Psoas muscle (tissue), 8 donors: ENCODE results near the gene TNFAIP1. TPM values are rescaled to one million over a fixed set of nuclear protein-coding genes. Genes with fewer than 3 reads are reported as not detected.

Experiments used
- ATAC-seq, 4 donors: fragments of 200-7000 bp; cut with Tn5 transposase; one replicate each; pipeline ENCODE4 v1.9.1; 2020; ENCODE audit warnings: moderate library complexity in 3 of 4, mild to moderate bottlenecking in 2 of 4
- DNase-seq, 2 donors: peaks; one replicate each; pipeline ENCODE4 v3.0.0-alpha.2; 2020
- H3K27ac ChIP-seq: fragments of 200-600 bp; one replicate; pipeline ENCODE4 v1.8.0; 2022
- H3K27me3 ChIP-seq, 3 donors: fragments of 200-600 bp in 1 of 3; one replicate each; pipeline versions ENCODE4 v1.6.1 to v1.8.0; 2013 to 2022; ENCODE audit warnings: low read length in 2 of 3, mild to moderate bottlenecking in 2 of 3, moderate library complexity in 1 of 3; ENCODE audit not compliant: insufficient read depth in 3 of 3
- H3K36me3 ChIP-seq, 2 donors: fragments of 200-600 bp in 1 of 2; one replicate each; pipeline versions ENCODE4 v1.6.1 to v1.8.0; 2013 to 2022; ENCODE audit warnings: low read depth in 1 of 2, mild to moderate bottlenecking in 1 of 2, moderate library complexity in 1 of 2; ENCODE audit not compliant: insufficient read depth in 1 of 2
- H3K4me1 ChIP-seq: fragments of 200-600 bp; one replicate; pipeline ENCODE4 v1.8.0; 2022
- H3K4me3 ChIP-seq: fragments of 200-600 bp; one replicate; pipeline ENCODE4 v1.8.0; 2022; ENCODE audit warnings: mild to moderate bottlenecking
- H3K9me3 ChIP-seq: fragments of 200-600 bp; one replicate; pipeline ENCODE4 v1.8.0; 2022
- CTCF ChIP-seq: fragments of 200-600 bp; IDR thresholded peaks from one replicate; pipeline ENCODE4 v1.8.0; 2022; ENCODE audit warnings: antibody characterized with exemption
- WGBS, 3 donors: extraction: QIAGEN DNeasy Blood & Tissue Kit; methylation state at CpG; one replicate each; pipeline versions ENCODE4 v1.1.6 to v1.1.7; 2013; 5-methylcytosine and 5-hydroxymethylcytosine counted together
- intact Hi-C, 2 donors: fragments of 100-400 bp; cut with DNase I; formaldehyde crosslinking; loops; one replicate each; pipeline versions ENCODE4 v1.11.0 to v1.14.2; 2022
- polyA plus RNA-seq, 3 donors: library from polyadenylated mRNA; stranded (reverse); fragments of 200-250 nt; gene quantifications; one replicate each; pipeline ENCODE4 v1.2.3, GENCODE V29; 2013
- total RNA-seq, 4 donors: library from RNA; stranded (reverse); fragmentation: NEBNext Ultra II Directional in 2 of 4; extraction: Animal tissue kit (Norgen Biotek cat#: 25700) in 2 of 4; gene quantifications; one replicate each; pipeline versions ENCODE4 v1.2.1 to v1.2.4, GENCODE V29; 2021 to 2023
- donor health status: healthy with polysubstance abuse.
- donor health status: DM: no; HTN: no; CAD: no; lungs with moderate emphysema.
- donor health status: Bipolar disorder and iron deficiency.
- donor health status: healthy.
- donor health status: DM: yes; HTN: yes; CAD: no.
- donor health status: DM: no; HTN: no; CAD: no.
- donor health status: DM: no; HTN: no; CAD: no.
- donor health status: DM: yes; HTN: yes; CAD: no.

Gene TNFAIP1
- total and polyA plus RNA-seq, 7 donors: 13.0 to 32.6 (median 23.3) TPM

DNA sequence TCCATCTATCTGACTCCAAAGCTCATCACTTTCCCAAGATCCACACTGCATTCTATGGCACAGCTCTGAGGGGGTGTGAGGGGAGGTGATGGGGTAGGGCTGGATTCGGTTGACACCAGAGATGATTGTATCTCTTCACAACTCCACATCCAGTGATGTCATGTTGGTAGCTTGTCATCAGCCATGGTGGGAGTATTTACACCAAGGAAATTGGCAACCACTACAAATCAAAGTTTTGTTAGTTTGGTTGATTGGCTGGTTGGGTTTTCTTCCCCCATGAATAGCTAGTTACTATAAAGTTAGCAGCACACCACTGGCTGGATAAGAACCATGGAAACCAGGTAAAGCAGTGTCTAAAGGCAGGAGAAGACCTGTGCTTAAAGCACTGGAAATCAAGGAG lies 55.4 kb downstream of the TNFAIP1 start:
- H3K4me3 ChIP-seq: no peak overlapping the region
- TF ChIP-seq CTCF: no peak
- no peaks in the 10 kb centered on the region for H3K9me3 ChIP-seq
- H3K27ac ChIP-seq: no peak overlapping the region
- 88 to 92% (median 89%) methylated on average over 1 of the region's 1 CpG for WGBS, 3 donors
- H3K36me3 ChIP-seq: peaks cover 3 to 57% of the 10 kb centered on the region in 2 donors
- ATAC-seq (no peak), DNase-seq (no peak)
- intact Hi-C loops: no loop called here
- H3K27me3 ChIP-seq: no peaks in the 10 kb centered on the region
- H3K4me1 ChIP-seq: no peaks in the 10 kb centered on the region

- H3K27me3 ChIP-seq: no peaks in the 10 kb centered on the region
- TF ChIP-seq CTCF: no peak
- H3K4me1 ChIP-seq: no peaks in the 10 kb centered on the region
- H3K27ac ChIP-seq: no peak overlapping the region
- H3K4me3 ChIP-seq: no peak overlapping the region
- H3K9me3 ChIP-seq: no peaks in the 10 kb centered on the region
- H3K36me3 ChIP-seq: peaks cover 3 to 59% of the 10 kb centered on the region in 2 donors
- DNase-seq: no peak
- WGBS, 3 donors: 67 to 83% (median 78%) methylated on average over 2 of the region's 2 CpGs
- ATAC-seq: no peak
- intact Hi-C loops: no loop called here
Observed at GRCh38 chr17:28391401-28391800, 55.8 kb downstream of the TNFAIP1 start.

- TF ChIP-seq CTCF: no peak
- no peak overlapping the region for H3K27ac ChIP-seq
- H3K27me3 ChIP-seq: no peaks in the 10 kb centered on the region
- intact Hi-C loops: no loop called here
- H3K9me3 ChIP-seq: no peaks in the 10 kb centered on the region
- no peak overlapping the region for H3K4me3 ChIP-seq
- no peaks in the 10 kb centered on the region for H3K4me1 ChIP-seq
- H3K36me3 ChIP-seq: peaks cover 3 to 67% of the 10 kb centered on the region in 2 donors
- WGBS, 3 donors: 53 to 68% (median 65%) methylated on average over 10 of the region's 10 CpGs
- DNase-seq (no peak), ATAC-seq (no peak)
Observed at GRCh38 chr17:28392491-28392890, 56.9 kb downstream of the TNFAIP1 start.

DNA sequence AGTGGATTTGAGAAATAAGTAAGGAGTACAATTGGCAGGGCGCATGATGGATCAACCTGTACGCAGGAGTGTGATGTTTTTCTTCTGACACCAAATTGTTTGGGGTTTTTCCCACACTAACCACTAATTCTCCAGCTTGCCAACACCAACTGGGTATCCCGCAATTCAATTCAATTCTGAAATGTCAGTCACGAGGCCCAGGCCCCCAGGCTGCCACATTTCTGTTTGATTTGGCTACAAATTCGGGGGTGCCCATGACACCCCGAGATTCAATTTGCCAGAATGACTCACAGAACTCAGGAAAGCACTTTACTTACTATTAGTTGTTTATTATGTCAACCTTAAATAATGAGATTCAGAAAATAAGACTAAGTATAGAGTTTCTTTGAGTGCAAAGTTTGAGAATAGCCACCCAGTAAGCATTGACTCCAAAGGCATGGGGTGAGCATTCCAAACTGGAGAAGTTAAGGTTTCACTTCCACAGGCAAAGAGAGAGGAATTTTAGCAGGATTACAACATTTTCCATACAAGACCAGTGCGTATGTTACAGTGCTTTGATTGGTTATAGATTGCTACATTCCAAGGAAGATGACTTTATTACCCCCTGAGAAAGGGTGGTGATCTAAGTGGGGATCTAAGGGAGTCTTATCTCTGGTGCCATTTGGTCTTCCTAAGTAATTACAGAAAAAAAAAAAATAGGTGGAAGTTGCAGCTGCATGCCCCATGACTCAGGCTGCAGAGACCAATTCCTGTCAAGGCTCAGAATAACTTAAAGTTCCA lies 59.0 kb downstream of the TNFAIP1 start:
- Histone ChIP-seq H3K36me3 (peaks cover 0 to 69% of the 10 kb centered on the region in 2 donors), H3K27me3 (no peaks in the 10 kb centered on the region)
- no peak for TF ChIP-seq CTCF

GRCh38 chr17:28395426-28395825 lies 59.9 kb downstream of the TNFAIP1 start:
- Histone ChIP-seq H3K36me3 (peaks cover 0 to 68% of the 10 kb centered on the region in 2 donors), H3K27ac (no peak overlapping the region), H3K4me1 (no peaks in the 10 kb centered on the region), H3K9me3 (no peaks in the 10 kb centered on the region), H3K4me3 (no peak overlapping the region), H3K27me3 (no peaks in the 10 kb centered on the region)
- ATAC-seq (no peak), DNase-seq (no peak)
- no peak for TF ChIP-seq CTCF
- 56 to 88% (median 58%) methylated on average over 2 of the region's 2 CpGs for WGBS, 3 donors
- intact Hi-C loops: no loop called here

More for the DNA sequence above, 59.0 kb downstream of the TNFAIP1 start:
- DNase-seq (peak in 1 of 2 donors; percentile 19), ATAC-seq (no peak)
- WGBS, 3 donors: 78 to 86% (median 79%) methylated on average over 7 of the region's 7 CpGs
- intact Hi-C loops: no loop called here
- Histone ChIP-seq H3K4me3 (no peak overlapping the region), H3K4me1 (no peaks in the 10 kb centered on the region), H3K27ac (no peak overlapping the region), H3K9me3 (no peaks in the 10 kb centered on the region)
